Lower lobe of right lung (tissue), 2 donors: ENCODE data around the gene KIF19. TPM values are rescaled to one million over a fixed set of nuclear protein-coding genes. Genes with fewer than 3 reads are reported as not detected.
"Not testable (repeated sequence)": the region's sequence is repeated elsewhere in the genome, so short reads cannot be mapped to it uniquely, and the experiment has no call there.

Experiments
- ATAC-seq, 2 donors: fragments of 200-7000 bp; cut with Tn5 transposase; one replicate each; pipeline ENCODE4 v1.9.1; 2020 to 2022; ENCODE audit warnings: mild to moderate bottlenecking in 2 of 2, moderate library complexity in 2 of 2
- DNase-seq: peaks from one replicate; pipeline ENCODE4 v3.0.0-alpha.2; 2020
- H3K27ac ChIP-seq: fragments of 200-600 bp; one replicate; pipeline ENCODE4 v1.8.0; 2022
- H3K27me3 ChIP-seq: fragments of 200-600 bp; one replicate; pipeline ENCODE4 v1.8.0; 2022; ENCODE audit warnings: low read depth
- H3K36me3 ChIP-seq: fragments of 200-600 bp; one replicate; pipeline ENCODE4 v1.8.0; 2022; ENCODE audit warnings: mild to moderate bottlenecking
- H3K4me1 ChIP-seq: fragments of 200-600 bp; one replicate; pipeline ENCODE4 v1.8.0; 2022
- H3K4me3 ChIP-seq: fragments of 200-600 bp; one replicate; pipeline ENCODE4 v1.8.0; 2022; ENCODE audit warnings: mild to moderate bottlenecking
- H3K9me3 ChIP-seq: fragments of 200-600 bp; one replicate; pipeline ENCODE4 v1.8.0; 2022
- intact Hi-C: fragments of 100-400 bp; cut with DNase I; formaldehyde crosslinking; loops from one replicate; pipeline ENCODE4 v1.11.0; 2022
- long read RNA-seq: library from polyadenylated mRNA; unstranded; transcript quantifications from one replicate; pipeline ENCODE4 v2.0.0, GENCODE V29; 2021
- total RNA-seq: library from RNA; stranded (reverse); fragmentation: NEBNext Ultra II Directional; extraction: Animal tissue kit (Norgen Biotek cat#: 25700); gene quantifications from one replicate; pipeline ENCODE4 v1.2.1, GENCODE V29; 2021
- TF ChIP-seq, protein P1 (sequence below): fragments of 200-600 bp; IDR thresholded peaks from one replicate; pipeline ENCODE4 v1.8.0; 2022; ENCODE audit warnings: antibody characterized with exemption, mild to moderate bottlenecking
- donor health status: DM: no; HTN: yes; CAD: no; lungs with severe emphysema.

Gene KIF19, protein sequence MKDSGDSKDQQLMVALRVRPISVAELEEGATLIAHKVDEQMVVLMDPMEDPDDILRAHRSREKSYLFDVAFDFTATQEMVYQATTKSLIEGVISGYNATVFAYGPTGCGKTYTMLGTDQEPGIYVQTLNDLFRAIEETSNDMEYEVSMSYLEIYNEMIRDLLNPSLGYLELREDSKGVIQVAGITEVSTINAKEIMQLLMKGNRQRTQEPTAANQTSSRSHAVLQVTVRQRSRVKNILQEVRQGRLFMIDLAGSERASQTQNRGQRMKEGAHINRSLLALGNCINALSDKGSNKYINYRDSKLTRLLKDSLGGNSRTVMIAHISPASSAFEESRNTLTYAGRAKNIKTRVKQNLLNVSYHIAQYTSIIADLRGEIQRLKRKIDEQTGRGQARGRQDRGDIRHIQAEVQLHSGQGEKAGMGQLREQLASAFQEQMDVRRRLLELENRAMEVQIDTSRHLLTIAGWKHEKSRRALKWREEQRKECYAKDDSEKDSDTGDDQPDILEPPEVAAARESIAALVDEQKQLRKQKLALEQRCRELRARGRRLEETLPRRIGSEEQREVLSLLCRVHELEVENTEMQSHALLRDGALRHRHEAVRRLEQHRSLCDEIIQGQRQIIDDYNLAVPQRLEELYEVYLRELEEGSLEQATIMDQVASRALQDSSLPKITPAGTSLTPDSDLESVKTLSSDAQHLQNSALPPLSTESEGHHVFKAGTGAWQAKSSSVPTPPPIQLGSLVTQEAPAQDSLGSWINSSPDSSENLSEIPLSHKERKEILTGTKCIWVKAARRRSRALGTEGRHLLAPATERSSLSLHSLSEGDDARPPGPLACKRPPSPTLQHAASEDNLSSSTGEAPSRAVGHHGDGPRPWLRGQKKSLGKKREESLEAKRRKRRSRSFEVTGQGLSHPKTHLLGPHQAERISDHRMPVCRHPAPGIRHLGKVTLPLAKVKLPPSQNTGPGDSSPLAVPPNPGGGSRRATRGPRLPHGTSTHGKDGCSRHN
- 3.6 TPM for total RNA-seq
- long read RNA-seq, partial matches to known transcripts, result 1 of 6 reads
- long read RNA-seq, other reads (novel, unspliced or antisense), result 3 of 6 reads

DNA sequence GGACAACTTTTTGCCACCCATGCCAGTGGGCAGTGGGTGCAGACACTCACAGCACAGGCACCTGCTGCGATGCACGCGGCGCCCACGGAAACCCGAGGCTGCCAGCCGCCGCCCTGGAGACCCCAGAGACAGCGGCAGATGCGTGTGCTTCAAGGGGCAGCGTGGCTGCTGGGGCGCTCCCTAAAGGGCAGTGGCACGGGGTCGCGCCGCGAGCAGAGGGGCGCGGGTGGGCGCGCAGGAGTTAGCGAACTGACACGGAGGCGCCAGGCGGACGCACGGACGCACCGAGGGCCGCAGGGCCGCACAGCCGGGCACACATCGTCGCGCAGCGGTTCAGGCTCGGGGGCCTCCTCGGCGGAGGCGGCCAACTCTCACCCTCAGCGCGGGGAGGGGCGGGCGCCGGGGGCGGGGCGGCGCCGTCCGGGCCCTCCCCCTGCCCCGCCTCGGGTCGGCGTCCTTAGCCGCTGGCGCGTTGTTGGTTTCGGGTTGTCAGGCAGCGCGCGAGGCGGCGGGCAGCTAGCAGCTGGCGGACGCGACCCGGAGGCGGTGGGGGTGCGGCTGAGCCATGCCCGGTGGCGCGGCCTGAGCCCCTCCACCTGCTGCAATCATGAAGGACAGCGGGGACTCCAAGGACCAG lies at the start of gene KIF19:
Gene KIF19, plus strand, starts transcription at position 484 of the 637 bp plus-strand sequence. Its CDS starts 124 bp downstream, at position 608.
- Histone ChIP-seq H3K27ac (no peak within 1 kb of the TSS), H3K4me3 (peak within 1 kb of the TSS; percentile 46), H3K4me1 (peaks cover 21% of the 10 kb centered on the region), H3K9me3 (no peaks in the 10 kb centered on the region), H3K27me3 (peaks cover 21% of the 10 kb centered on the region), H3K36me3 (no peaks in the 10 kb centered on the region)
- TF ChIP-seq, protein P1, sequence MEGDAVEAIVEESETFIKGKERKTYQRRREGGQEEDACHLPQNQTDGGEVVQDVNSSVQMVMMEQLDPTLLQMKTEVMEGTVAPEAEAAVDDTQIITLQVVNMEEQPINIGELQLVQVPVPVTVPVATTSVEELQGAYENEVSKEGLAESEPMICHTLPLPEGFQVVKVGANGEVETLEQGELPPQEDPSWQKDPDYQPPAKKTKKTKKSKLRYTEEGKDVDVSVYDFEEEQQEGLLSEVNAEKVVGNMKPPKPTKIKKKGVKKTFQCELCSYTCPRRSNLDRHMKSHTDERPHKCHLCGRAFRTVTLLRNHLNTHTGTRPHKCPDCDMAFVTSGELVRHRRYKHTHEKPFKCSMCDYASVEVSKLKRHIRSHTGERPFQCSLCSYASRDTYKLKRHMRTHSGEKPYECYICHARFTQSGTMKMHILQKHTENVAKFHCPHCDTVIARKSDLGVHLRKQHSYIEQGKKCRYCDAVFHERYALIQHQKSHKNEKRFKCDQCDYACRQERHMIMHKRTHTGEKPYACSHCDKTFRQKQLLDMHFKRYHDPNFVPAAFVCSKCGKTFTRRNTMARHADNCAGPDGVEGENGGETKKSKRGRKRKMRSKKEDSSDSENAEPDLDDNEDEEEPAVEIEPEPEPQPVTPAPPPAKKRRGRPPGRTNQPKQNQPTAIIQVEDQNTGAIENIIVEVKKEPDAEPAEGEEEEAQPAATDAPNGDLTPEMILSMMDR, result no peak
- peak; percentile 55 for DNase-seq
- peak; percentile 73 to 78 for ATAC-seq
- intact Hi-C loops, result no loop called here

DNA sequence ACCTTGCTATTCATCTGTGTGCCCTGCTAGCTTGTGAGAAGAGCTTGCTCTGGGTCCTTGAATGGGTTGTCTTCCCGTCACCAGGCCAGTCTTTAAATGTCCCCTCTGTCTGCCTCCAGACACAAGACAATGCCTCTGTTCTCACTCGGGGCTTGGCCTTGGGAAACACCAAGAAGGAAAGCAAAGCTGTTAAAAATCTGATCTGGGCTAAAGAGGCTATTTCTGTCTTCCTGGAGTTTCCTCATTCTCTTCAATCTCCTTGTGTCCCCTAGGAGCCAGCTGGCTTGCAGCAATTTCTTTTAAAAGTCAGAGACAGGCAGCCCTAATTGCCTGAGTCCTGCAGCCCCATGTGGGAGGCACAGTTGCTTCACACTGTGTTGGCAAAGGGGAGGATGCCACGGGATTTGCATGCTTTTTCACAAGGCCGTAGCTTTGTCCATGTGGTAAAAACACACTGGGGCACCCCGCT lies 49.5 kb upstream of the KIF19 start:
- H3K36me3 ChIP-seq, result no peaks in the 10 kb centered on the region
- TF ChIP-seq, protein P1, result no peak
- peaks cover 19% of the 10 kb centered on the region for H3K4me1 ChIP-seq
- no peak overlapping the region for H3K4me3 ChIP-seq
- intact Hi-C loops, result no loop called here
- DNase-seq, result no peak
- H3K27me3 ChIP-seq, result peaks cover 9% of the 10 kb centered on the region
- H3K27ac ChIP-seq, result no peak overlapping the region
- H3K9me3 ChIP-seq, result no peaks in the 10 kb centered on the region
- no peak for ATAC-seq

DNA sequence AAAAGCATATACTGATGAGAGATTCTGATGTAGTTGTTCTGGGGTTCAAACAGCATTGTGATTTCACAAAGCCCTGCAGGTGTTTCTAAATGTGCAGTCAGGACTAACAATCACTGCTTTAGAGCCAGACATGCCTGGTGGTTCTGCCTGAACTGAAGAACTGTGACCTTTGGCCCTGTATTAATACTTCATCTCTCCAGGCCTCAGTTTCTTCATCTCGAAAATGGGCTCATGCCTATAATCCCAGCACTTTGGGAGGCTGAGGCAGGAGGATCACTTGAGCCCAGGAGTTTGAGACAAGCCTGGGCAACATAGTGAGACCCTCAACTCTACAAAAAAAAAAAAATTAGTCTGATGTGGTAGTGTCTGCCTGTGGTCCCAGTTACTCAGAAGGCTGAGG lies 48.1 kb upstream of the KIF19 start:
- Histone ChIP-seq H3K4me1 (peaks cover 12% of the 10 kb centered on the region), H3K4me3 (no peak overlapping the region), H3K36me3 (no peaks in the 10 kb centered on the region), H3K9me3 (no peaks in the 10 kb centered on the region), H3K27me3 (peaks cover 9% of the 10 kb centered on the region), H3K27ac (no peak overlapping the region)
- DNase-seq (no peak), ATAC-seq (no peak)
- TF ChIP-seq, protein P1, result no peak
- intact Hi-C loops, result no loop called here

DNA sequence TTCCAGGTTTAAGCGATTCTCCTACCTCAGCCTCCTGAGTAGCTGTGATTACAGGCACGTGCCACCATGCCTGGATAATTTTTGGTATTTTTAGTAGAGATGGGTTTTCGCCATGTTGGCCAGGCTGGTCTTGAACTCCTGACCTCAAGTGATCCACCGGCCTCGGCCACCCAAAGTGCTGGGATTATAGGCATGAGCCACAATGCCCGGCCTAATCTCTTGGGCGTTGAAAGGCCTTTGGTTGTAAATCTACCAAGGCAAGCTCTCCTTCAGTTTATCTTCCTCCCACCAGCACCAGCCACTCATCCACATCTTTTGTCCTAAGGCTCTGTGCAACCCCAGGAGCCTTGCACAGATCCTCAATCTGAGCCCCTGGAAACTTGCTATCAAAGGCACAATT lies 46.4 kb upstream of the KIF19 start:
- intact Hi-C loops, DNase-seq, H3K36me3 ChIP-seq, H3K27ac ChIP-seq, H3K9me3 ChIP-seq, ATAC-seq, H3K27me3 ChIP-seq, H3K4me3 ChIP-seq, H3K4me1 ChIP-seq: not testable (repeated sequence)

DNA sequence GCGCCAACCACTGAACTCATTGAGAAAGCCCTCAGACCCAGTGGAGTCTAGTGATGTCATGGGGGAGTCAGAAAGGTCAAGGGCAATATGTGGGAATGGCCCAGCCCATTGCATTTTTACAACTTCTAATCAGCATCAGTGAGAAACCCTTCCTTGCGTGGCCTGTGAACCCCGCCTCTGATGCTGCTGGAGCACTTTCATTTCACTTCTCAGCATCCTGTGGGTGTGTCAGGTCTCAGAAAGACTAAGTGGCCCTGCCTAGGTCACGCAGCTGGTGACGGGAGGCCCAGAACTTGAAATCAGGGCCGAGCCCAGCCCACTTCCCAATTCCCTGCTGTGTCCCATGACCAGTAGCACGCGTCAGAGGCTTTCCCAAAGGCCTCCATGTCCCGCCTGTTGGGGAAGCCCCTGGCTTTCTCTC lies 45.9 kb upstream of the KIF19 start:
- intact Hi-C loops, result no loop called here
- no peaks in the 10 kb centered on the region for H3K9me3 ChIP-seq
- peak; percentile 55 for DNase-seq

More for the DNA sequence above, 45.9 kb upstream of the KIF19 start:
- ATAC-seq, result peak; percentile 5 to 42
- Histone ChIP-seq H3K36me3 (no peaks in the 10 kb centered on the region), H3K4me3 (no peak overlapping the region), H3K4me1 (peaks cover 4% of the 10 kb centered on the region), H3K27me3 (no peaks in the 10 kb centered on the region), H3K27ac (no peak overlapping the region)
- TF ChIP-seq, protein P1, result no peak
